NT2/D1 (cell line): ENCODE data around the gene WNT2B.

Source experiments
- YY1 ChIP-seq: IDR thresholded peaks from 2 replicates; pipeline ENCODE4 v1.6.1; 2011; ENCODE audit not compliant: insufficient read length, insufficient read depth
- ZNF274 ChIP-seq: IDR thresholded peaks from 2 replicates; pipeline ENCODE4 v1.6.1; 2011; ENCODE audit warnings: mild to moderate bottlenecking, low read depth, low read length

DNA sequence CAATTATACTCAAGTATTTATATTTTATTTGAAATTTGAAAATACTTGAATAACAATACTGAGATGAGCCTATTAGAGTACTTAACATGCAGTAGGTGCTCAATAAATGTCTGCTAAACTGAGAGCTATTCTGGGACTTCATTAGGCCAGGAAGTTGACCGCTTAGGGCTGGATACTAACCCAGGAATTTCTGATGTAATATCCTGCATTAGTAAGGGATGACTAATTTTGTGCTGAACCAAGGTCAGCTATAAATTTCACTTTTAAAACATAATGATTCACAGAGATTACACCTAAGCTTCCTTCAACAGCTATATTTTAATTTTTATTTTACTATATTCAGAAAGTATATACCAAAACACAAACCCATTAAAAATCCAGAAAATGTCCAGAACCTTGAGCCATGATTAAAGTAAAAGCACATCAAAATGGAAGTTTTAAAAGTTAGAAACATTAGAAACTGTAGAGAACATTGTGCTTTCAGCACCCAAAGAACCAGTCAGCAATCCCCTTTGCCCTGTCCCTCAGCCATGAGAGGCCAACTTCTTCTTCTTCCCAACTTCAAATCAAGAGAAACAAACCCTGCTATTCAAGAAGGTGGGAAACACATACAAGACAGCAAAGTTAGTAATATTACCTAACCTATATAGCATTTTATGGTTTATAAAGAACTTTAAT, 35.4 kb downstream of the WNT2B start:
- no peak for TF ChIP-seq ZNF274
- no peak for TF ChIP-seq YY1
